RWPE2 (cell line): ENCODE results near the gene ETFRF1.

ENCODE experiments used
- ATAC-seq: fragments of 200-7000 bp; cut with Tn5 transposase; 3 replicates; pipeline ENCODE4 v1.9.1; 2021; ENCODE audit warnings: low read depth
- DNase-seq: peaks from one replicate; pipeline ENCODE4 v3.0.0-alpha.2; 2020; ENCODE audit warnings: low spot score
- H3K27ac ChIP-seq: fragments of 450-650 bp; 2 replicates; pipeline ENCODE4 v1.5.1; 2017; ENCODE audit warnings: mild to moderate bottlenecking; ENCODE audit not compliant: poor library complexity, severe bottlenecking
- H3K27me3 ChIP-seq: fragments of 250-450 bp; sonication (Bioruptor Pico); 2 replicates; pipeline ENCODE4 v1.5.1; 2021; ENCODE audit warnings: mild to moderate bottlenecking, moderate library complexity; ENCODE audit not compliant: insufficient read depth, poor library complexity, severe bottlenecking
- H3K36me3 ChIP-seq: fragments of 250-450 bp; sonication (Bioruptor Pico); 2 replicates; pipeline ENCODE4 v1.5.1; 2020; ENCODE audit warnings: low read depth, mild to moderate bottlenecking, moderate library complexity
- H3K4me1 ChIP-seq: fragments of 250-450 bp; sonication (Bioruptor Pico); 2 replicates; pipeline ENCODE4 v1.5.1; 2021; ENCODE audit warnings: mild to moderate bottlenecking, moderate library complexity; ENCODE audit not compliant: insufficient read depth, poor library complexity, severe bottlenecking
- H3K4me3 ChIP-seq: fragments of 250-450 bp; sonication (Bioruptor Pico); 2 replicates; pipeline ENCODE4 v1.5.1; 2021; ENCODE audit warnings: mild to moderate bottlenecking, moderate library complexity; ENCODE audit not compliant: severe bottlenecking
- H3K9me3 ChIP-seq: fragments of 250-450 bp; sonication (Bioruptor Pico); 2 replicates; pipeline ENCODE4 v1.5.1; 2021; ENCODE audit warnings: mild to moderate bottlenecking, moderate library complexity; ENCODE audit not compliant: severe bottlenecking
- TF ChIP-seq, protein P1 (sequence below): fragments of 450-650 bp; IDR thresholded peaks from one replicate; pipeline ENCODE4 v1.5.1; 2017; ENCODE audit warnings: mild to moderate bottlenecking, moderate library complexity; ENCODE audit not compliant: poor library complexity, severe bottlenecking

ETFRF1 gene

DNA sequence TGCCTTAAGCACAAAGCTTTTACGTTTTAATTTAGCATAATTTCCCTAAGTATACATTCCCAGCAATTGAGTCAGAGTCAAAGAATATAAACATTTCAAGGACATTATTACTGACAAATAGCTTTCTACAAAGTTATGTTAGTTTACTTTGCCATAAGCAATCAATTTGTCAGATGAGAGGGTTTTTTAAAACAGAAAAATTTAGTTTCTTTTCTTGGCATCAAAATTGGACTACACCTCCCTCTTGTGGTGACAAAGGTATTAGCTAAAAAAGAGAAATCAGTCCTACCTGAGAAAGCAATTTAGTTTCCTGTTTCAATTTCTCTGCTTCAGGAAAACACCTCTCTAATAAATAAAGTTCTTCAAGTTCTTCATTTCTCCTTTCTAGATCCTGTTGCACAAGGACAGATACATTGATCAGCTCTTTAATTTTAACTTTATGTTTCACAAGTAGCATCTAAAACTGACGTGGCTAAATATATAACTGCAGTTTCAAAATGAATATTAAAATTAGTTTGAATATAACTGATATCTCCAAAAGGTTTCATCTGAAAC is 39.9 kb upstream of the ETFRF1 start:
- DNase-seq (no peak), ATAC-seq (no peak)
- TF ChIP-seq, protein P1, sequence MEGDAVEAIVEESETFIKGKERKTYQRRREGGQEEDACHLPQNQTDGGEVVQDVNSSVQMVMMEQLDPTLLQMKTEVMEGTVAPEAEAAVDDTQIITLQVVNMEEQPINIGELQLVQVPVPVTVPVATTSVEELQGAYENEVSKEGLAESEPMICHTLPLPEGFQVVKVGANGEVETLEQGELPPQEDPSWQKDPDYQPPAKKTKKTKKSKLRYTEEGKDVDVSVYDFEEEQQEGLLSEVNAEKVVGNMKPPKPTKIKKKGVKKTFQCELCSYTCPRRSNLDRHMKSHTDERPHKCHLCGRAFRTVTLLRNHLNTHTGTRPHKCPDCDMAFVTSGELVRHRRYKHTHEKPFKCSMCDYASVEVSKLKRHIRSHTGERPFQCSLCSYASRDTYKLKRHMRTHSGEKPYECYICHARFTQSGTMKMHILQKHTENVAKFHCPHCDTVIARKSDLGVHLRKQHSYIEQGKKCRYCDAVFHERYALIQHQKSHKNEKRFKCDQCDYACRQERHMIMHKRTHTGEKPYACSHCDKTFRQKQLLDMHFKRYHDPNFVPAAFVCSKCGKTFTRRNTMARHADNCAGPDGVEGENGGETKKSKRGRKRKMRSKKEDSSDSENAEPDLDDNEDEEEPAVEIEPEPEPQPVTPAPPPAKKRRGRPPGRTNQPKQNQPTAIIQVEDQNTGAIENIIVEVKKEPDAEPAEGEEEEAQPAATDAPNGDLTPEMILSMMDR = peak; percentile 62
- Histone ChIP-seq H3K36me3 (no peaks in the 10 kb centered on the region), H3K9me3 (no peaks in the 10 kb centered on the region), H3K27ac (no peak overlapping the region), H3K27me3 (no peaks in the 10 kb centered on the region), H3K4me3 (no peak overlapping the region), H3K4me1 (peaks cover 9% of the 10 kb centered on the region)

DNA sequence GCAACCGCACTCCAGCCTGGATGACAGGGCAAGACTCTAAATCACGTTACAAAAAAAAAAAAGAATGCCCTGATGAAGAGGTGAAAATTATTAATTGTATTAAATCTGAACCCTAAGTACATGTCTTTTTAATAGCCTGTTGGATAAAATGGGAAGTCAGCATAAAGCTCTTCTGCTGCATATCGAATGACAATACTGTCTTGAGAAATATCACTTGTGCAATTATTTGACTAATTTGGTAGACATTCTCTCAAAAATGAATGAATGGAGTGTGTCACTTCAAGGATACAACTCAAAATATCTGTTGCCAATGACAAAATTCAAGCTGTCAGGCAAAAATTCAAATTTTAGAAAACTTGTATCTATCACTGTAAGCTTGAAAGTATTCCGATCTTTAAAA is 39.0 kb upstream of the ETFRF1 start:
- Histone ChIP-seq H3K9me3 (no peaks in the 10 kb centered on the region), H3K4me1 (peaks cover 9% of the 10 kb centered on the region), H3K4me3 (no peak overlapping the region), H3K36me3 (no peaks in the 10 kb centered on the region), H3K27me3 (no peaks in the 10 kb centered on the region), H3K27ac (no peak overlapping the region)
- TF ChIP-seq, protein P1 = no peak
- ATAC-seq (no peak), DNase-seq (no peak)

DNA sequence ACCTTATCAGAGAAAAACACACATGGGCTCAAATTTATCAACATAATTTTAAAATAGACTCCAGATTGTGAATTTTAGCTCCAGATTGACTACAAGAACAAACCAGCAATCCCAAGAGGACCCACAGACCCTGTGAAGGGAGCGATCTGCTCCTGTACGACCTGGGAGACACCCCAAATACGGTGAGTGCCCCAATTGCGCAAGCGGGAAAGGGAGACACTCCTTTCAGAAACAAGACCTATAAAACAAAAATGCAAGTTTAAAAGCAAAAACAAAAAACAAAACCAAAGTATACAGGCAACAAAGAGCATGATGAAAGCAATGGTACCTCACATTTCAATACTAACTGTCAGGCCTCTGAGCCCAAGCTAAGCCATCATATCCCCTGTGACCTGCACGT is 32.2 kb upstream of the ETFRF1 start:
- H3K27ac ChIP-seq = no peak overlapping the region
- no peaks in the 10 kb centered on the region for H3K27me3 ChIP-seq
- no peak for ATAC-seq
- H3K4me1 ChIP-seq = no peaks in the 10 kb centered on the region
- no peak overlapping the region for H3K4me3 ChIP-seq
- H3K36me3 ChIP-seq = no peaks in the 10 kb centered on the region
- H3K9me3 ChIP-seq = no peaks in the 10 kb centered on the region
- TF ChIP-seq, protein P1 = no peak
- no peak for DNase-seq

DNA sequence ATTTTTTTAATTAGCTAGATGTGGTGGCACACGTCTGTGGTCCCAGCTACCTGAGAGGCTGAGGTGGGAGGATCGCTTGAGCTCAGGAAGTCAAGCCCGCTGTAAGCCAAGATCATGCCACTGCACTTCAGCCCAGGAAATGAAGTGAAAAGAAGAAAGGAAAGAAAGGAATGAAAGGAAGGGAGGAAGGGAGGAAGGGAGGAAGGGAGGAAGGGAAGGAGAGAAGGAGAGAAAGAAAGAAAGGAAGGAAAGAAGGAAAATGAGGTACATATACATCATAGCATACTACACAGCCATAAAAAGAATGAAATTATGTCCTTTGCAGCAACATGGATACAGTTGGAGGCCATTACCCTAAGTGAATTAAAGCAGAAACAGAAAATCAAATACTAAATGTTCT is 12.3 kb upstream of the ETFRF1 start:
- no peaks in the 10 kb centered on the region for H3K9me3 ChIP-seq
- no peak overlapping the region for H3K27ac ChIP-seq
- TF ChIP-seq, protein P1 = no peak
- H3K27me3 ChIP-seq = no peaks in the 10 kb centered on the region
- H3K36me3 ChIP-seq = no peaks in the 10 kb centered on the region
- H3K4me3 ChIP-seq = no peak overlapping the region
- DNase-seq = no peak
- no peak for ATAC-seq
- H3K4me1 ChIP-seq = no peaks in the 10 kb centered on the region

DNA sequence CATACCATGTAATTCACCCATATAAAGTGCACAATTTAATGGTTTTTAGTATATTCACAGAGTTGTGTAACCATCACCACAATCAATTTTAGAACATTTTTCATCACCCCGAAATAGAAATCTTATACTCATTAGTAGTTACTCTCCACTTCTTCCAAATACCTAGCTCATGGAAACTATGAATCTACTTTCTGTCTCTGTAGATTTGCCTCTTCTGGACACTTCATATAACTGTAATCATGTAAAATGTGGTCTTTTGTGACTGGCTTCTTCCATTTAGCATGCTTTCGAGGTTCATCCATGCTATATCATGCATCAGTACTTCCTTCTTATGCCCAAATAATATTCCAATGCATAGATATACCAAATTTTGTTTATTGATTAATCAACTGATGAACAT is 10.9 kb upstream of the ETFRF1 start:
- Histone ChIP-seq H3K9me3 (no peaks in the 10 kb centered on the region), H3K27me3 (no peaks in the 10 kb centered on the region), H3K27ac (no peak overlapping the region), H3K4me1 (no peaks in the 10 kb centered on the region), H3K4me3 (no peak overlapping the region), H3K36me3 (no peaks in the 10 kb centered on the region)
- TF ChIP-seq, protein P1 = no peak
- ATAC-seq (no peak), DNase-seq (no peak)
